Smooth muscle cell (in vitro differentiated cells): ENCODE results near the gene CLK3. TPM values are rescaled to one million over a fixed set of nuclear protein-coding genes. Genes with fewer than 3 reads are reported as not detected.

ENCODE experiments used
- DNase-seq: peaks from one replicate; lab custom pipeline; 2025; ENCODE audit not compliant: unreplicated experiment; lab: John Stamatoyannopoulos, UW
- H2AFZ ChIP-seq: fragments of 200-600 bp; sonication (generic); 2 replicates; pipeline ENCODE4 v1.6.0; 2016; ENCODE audit warnings: antibody characterized with exemption, low read depth, mild to moderate bottlenecking
- H3F3A ChIP-seq: fragments of 200-600 bp; sonication (generic); 2 replicates; pipeline ENCODE4 v1.6.0; 2017; ENCODE audit warnings: antibody characterized with exemption, low read depth
- H3K27ac ChIP-seq: fragments of 200-600 bp; sonication (generic); 2 replicates; pipeline ENCODE4 v1.5.1; 2016; ENCODE audit warnings: low read depth, mild to moderate bottlenecking
- H3K27me3 ChIP-seq: fragments of 200-600 bp; sonication (generic); 2 replicates; pipeline ENCODE4 v1.6.1; 2016; ENCODE audit warnings: low read depth, mild to moderate bottlenecking
- H3K36me3 ChIP-seq: fragments of 200-600 bp; sonication (generic); 2 replicates; pipeline ENCODE4 v1.5.1; 2016; ENCODE audit warnings: low read depth
- H3K4me1 ChIP-seq: fragments of 200-600 bp; sonication (generic); 2 replicates; pipeline ENCODE4 v1.5.1; 2016; ENCODE audit warnings: low read depth
- H3K4me2 ChIP-seq: fragments of 200-600 bp; sonication (generic); 2 replicates; pipeline ENCODE4 v1.6.0; 2016; ENCODE audit warnings: mild to moderate bottlenecking
- H3K4me3 ChIP-seq: fragments of 200-600 bp; sonication (generic); 2 replicates; pipeline ENCODE4 v1.5.1; 2016; ENCODE audit warnings: mild to moderate bottlenecking
- H3K79me2 ChIP-seq: fragments of 200-600 bp; sonication (generic); 2 replicates; pipeline ENCODE4 v1.6.0; 2016; ENCODE audit warnings: low read depth, mild to moderate bottlenecking
- H3K9ac ChIP-seq: fragments of 200-600 bp; sonication (generic); 2 replicates; pipeline ENCODE4 v1.6.0; 2016; ENCODE audit warnings: low read depth
- H3K9me3 ChIP-seq: fragments of 200-600 bp; sonication (generic); replicated peaks from 2 replicates; pipeline ENCODE4 v1.5.1; 2016; ENCODE audit warnings: low read depth
- H4K20me1 ChIP-seq: fragments of 200-600 bp; sonication (generic); 2 replicates; pipeline ENCODE4 v1.6.0; 2016; ENCODE audit warnings: low read depth
- CTCF ChIP-seq: fragments of 200-600 bp; sonication (generic); IDR thresholded peaks from 2 replicates; pipeline ENCODE4 v1.5.1; 2017; ENCODE audit warnings: borderline replicate concordance, mild to moderate bottlenecking, antibody characterized with exemption; ENCODE audit not compliant: insufficient read depth, poor library complexity, severe bottlenecking
- WGBS: methylation state at CpG from one replicate; pipeline ENCODE4 v1.1.7; 2016; ENCODE audit warnings: low lambda C conversion rate; 5-methylcytosine and 5-hydroxymethylcytosine counted together
- polyA plus RNA-seq: library from polyadenylated mRNA; unstranded; fragments of >200 nt; fragmentation: Nextera tagmentation; extraction: Ambion mirVana; gene quantifications from 2 replicates; pipeline ENCODE4 v1.2.1, GENCODE V29; 2016
- total RNA-seq: library from RNA; depleted of rRNA; stranded (reverse); fragments of >200 nt; gene quantifications from 2 replicates; pipeline ENCODE4 v1.2.3, GENCODE V29; 2014

The CLK3 gene
- total and polyA plus RNA-seq, 2 experiments from 2014 or later = 68.8 to 105 TPM

- Histone ChIP-seq H3K4me2 (no peak overlapping the region), H2AFZ (no peak overlapping the region), H3K27me3 (no peaks in the 10 kb centered on the region), H3K27ac (no peak overlapping the region), H3K9ac (no peak overlapping the region), H3K4me1 (peaks cover 13% of the 10 kb centered on the region), H3K79me2 (peaks cover 31% of the 10 kb centered on the region), H4K20me1 (peaks cover 22% of the 10 kb centered on the region), H3F3A (peaks cover 10% of the 10 kb centered on the region), H3K36me3 (no peaks in the 10 kb centered on the region), H3K9me3 (no peaks in the 10 kb centered on the region), H3K4me3 (no peak overlapping the region)
- WGBS = 84% methylated on average over 6 of the region's 6 CpGs
- no peak for DNase-seq
- no peak for TF ChIP-seq CTCF
Observed at GRCh38 chr15:74613089-74613952, 2.3 kb upstream of the CLK3 start.

- 39% methylated on average over 38 of the region's 38 CpGs for WGBS
- peak overlapping the region; percentile 92 for H3K4me2 ChIP-seq
- TF ChIP-seq CTCF = no peak
- DNase-seq = no peak
- H3K4me1 ChIP-seq = peaks cover 13% of the 10 kb centered on the region
- peak overlapping the region; percentile 10 for H3K9ac ChIP-seq
- H3K9me3 ChIP-seq = no peaks in the 10 kb centered on the region
- peak overlapping the region; percentile 92 for H3K4me3 ChIP-seq
- no peaks in the 10 kb centered on the region for H3K36me3 ChIP-seq
- no peaks in the 10 kb centered on the region for H3K27me3 ChIP-seq
- peak overlapping the region; percentile 38 for H3K27ac ChIP-seq
- H2AFZ ChIP-seq = peak overlapping the region; percentile 70
- peaks cover 31% of the 10 kb centered on the region for H4K20me1 ChIP-seq
- H3F3A ChIP-seq = peaks cover 10% of the 10 kb centered on the region
- H3K79me2 ChIP-seq = peaks cover 40% of the 10 kb centered on the region
Observed at GRCh38 chr15:74613953-74614743, 1.5 kb upstream of the CLK3 start.

GRCh38 chr15:74614744-74615507 is 710 bp upstream of the CLK3 start:
- H3K27ac ChIP-seq = peak overlapping the region; percentile 91
- 1% methylated on average over 75 of the region's 76 CpGs for WGBS
- peaks cover 38% of the 10 kb centered on the region for H4K20me1 ChIP-seq
- H3K9ac ChIP-seq = peak overlapping the region; percentile 99
- peak overlapping the region; percentile 92 for H3K4me2 ChIP-seq
- H2AFZ ChIP-seq = peak overlapping the region; percentile 77
- no peaks in the 10 kb centered on the region for H3K27me3 ChIP-seq
- no peaks in the 10 kb centered on the region for H3K9me3 ChIP-seq
- H3K36me3 ChIP-seq = no peaks in the 10 kb centered on the region
- H3K79me2 ChIP-seq = peaks cover 47% of the 10 kb centered on the region
- H3K4me1 ChIP-seq = peaks cover 13% of the 10 kb centered on the region
- no peak for TF ChIP-seq CTCF
- H3F3A ChIP-seq = peaks cover 10% of the 10 kb centered on the region
- peak overlapping the region; percentile 92 for H3K4me3 ChIP-seq
- peak; percentile 84 for DNase-seq
